ACC112 (cell line): ENCODE data around the gene CFAP54.

Experiments used
- H2AFZ ChIP-seq: fragments of 200-600 bp; sonication (generic); one replicate; pipeline ENCODE4 v1.6.0; 2017; ENCODE audit warnings: antibody characterized with exemption, low read length; ENCODE audit not compliant: unreplicated experiment
- H3K27ac ChIP-seq: fragments of 200-600 bp; sonication (generic); 2 replicates; pipeline ENCODE4 v1.5.1; 2014; ENCODE audit warnings: low read depth, mild to moderate bottlenecking, antibody characterized with exemption, low read length, moderate library complexity
- H3K27me3 ChIP-seq: fragments of 200-600 bp; sonication (generic); 2 replicates; pipeline ENCODE4 v1.6.1; 2014; ENCODE audit warnings: mild to moderate bottlenecking, antibody characterized with exemption, low read length, moderate library complexity, mixed read lengths; ENCODE audit not compliant: insufficient read depth
- H3K36me3 ChIP-seq: fragments of 200-600 bp; sonication (generic); 2 replicates; pipeline ENCODE4 v1.6.1; 2016; ENCODE audit warnings: mild to moderate bottlenecking, antibody characterized with exemption, low read length, moderate library complexity, mixed read lengths; ENCODE audit not compliant: insufficient read depth
- H3K4me1 ChIP-seq: fragments of 200-600 bp; sonication (generic); one replicate; pipeline ENCODE4 v1.6.1; 2016; ENCODE audit warnings: low read length, mixed read lengths; ENCODE audit not compliant: insufficient read depth, unreplicated experiment, control insufficient read depth
- H3K4me3 ChIP-seq: fragments of 200-600 bp; sonication (generic); 2 replicates; pipeline ENCODE4 v1.5.1; 2014; ENCODE audit warnings: mild to moderate bottlenecking, low read depth, low read length
- H3K79me2 ChIP-seq: fragments of 200-600 bp; sonication (generic); one replicate; pipeline ENCODE4 v1.6.0; 2016; ENCODE audit warnings: low read length; ENCODE audit not compliant: control insufficient read depth, unreplicated experiment, insufficient read depth

Gene CFAP54

DNA sequence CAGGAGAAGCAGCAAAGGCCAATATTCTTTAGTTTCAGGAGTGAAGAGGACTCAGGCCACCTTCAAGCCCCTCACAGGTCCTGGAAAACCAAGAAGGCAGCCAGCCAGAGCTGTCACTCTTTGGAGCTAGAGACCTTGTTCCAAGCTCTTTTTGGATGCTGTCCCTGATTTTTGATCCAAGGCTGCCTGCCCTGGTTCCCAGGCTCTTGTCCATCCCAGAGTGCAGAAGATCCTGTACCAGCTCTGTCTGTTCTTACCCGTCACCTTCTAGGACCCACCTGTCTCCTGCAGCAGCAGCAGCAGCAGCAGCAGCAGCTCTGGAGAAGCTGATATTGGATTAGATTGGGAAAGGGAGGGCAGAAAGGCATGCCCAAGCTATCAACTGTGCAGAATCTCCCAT, 260.6 kb downstream of the CFAP54 start:
- Histone ChIP-seq H2AFZ (no peak overlapping the region), H3K27ac (no peak overlapping the region), H3K4me3 (no peak overlapping the region), H3K27me3 (no peaks in the 10 kb centered on the region), H3K36me3 (no peaks in the 10 kb centered on the region), H3K4me1 (no peaks in the 10 kb centered on the region), H3K79me2 (no peaks in the 10 kb centered on the region)

- H3K27ac ChIP-seq: no peak overlapping the region
Observed at GRCh38 chr12:96751626-96752025, 262.2 kb downstream of the CFAP54 start.

DNA sequence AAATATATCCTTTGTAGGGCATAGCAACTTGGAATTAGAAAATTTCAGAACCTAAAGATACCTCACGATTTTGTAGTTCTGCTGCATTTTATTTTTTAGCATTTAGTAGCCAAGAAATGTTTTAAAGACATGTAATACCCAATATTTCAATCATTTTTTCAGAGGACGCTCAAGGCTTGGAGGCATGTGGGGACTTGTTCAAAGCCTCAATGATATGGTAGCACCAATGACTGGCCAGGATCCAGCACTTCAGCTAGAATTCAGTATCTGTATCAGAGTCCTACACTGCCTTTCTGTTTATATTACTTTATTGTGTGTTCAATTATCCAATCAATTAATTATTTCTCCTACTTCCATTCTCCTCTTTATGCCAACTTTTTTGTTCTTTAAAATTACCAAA, 262.8 kb downstream of the CFAP54 start:
- no peaks in the 10 kb centered on the region for H3K4me1 ChIP-seq

More at GRCh38 chr12:96751626-96752025, 262.2 kb downstream of the CFAP54 start:
- H2AFZ ChIP-seq: no peak overlapping the region
- no peaks in the 10 kb centered on the region for H3K79me2 ChIP-seq
- H3K4me3 ChIP-seq: no peak overlapping the region
- no peaks in the 10 kb centered on the region for H3K36me3 ChIP-seq
- H3K27me3 ChIP-seq: no peaks in the 10 kb centered on the region
- no peaks in the 10 kb centered on the region for H3K4me1 ChIP-seq

GRCh38 chr12:96766232-96766631, 276.9 kb downstream of the CFAP54 start:
- no peaks in the 10 kb centered on the region for H3K79me2 ChIP-seq
- H3K36me3 ChIP-seq: no peaks in the 10 kb centered on the region
- no peak overlapping the region for H3K4me3 ChIP-seq
- H3K27ac ChIP-seq: no peak overlapping the region
- H3K27me3 ChIP-seq: no peaks in the 10 kb centered on the region
- H3K4me1 ChIP-seq: no peaks in the 10 kb centered on the region
- H2AFZ ChIP-seq: no peak overlapping the region

More for the DNA sequence above, 262.8 kb downstream of the CFAP54 start:
- no peak overlapping the region for H3K4me3 ChIP-seq
- H3K27ac ChIP-seq: no peak overlapping the region
- no peaks in the 10 kb centered on the region for H3K79me2 ChIP-seq
- no peak overlapping the region for H2AFZ ChIP-seq
- H3K27me3 ChIP-seq: no peaks in the 10 kb centered on the region
- H3K36me3 ChIP-seq: no peaks in the 10 kb centered on the region

GRCh38 chr12:96769400-96769799, 280.0 kb downstream of the CFAP54 start:
- Histone ChIP-seq H3K27ac (no peak overlapping the region), H3K4me3 (no peak overlapping the region), H3K79me2 (no peaks in the 10 kb centered on the region), H2AFZ (no peak overlapping the region), H3K4me1 (peaks cover 2% of the 10 kb centered on the region), H3K36me3 (no peaks in the 10 kb centered on the region), H3K27me3 (no peaks in the 10 kb centered on the region)

- H3K27me3 ChIP-seq: no peaks in the 10 kb centered on the region
- H3K4me3 ChIP-seq: no peak overlapping the region
- H3K36me3 ChIP-seq: no peaks in the 10 kb centered on the region
- peaks cover 3% of the 10 kb centered on the region for H3K4me1 ChIP-seq
- H3K27ac ChIP-seq: no peak overlapping the region
- H3K79me2 ChIP-seq: no peaks in the 10 kb centered on the region
- H2AFZ ChIP-seq: no peak overlapping the region
Observed at GRCh38 chr12:96770219-96771102, 281.1 kb downstream of the CFAP54 start.

- peaks cover 3% of the 10 kb centered on the region for H3K4me1 ChIP-seq
- H2AFZ ChIP-seq: no peak overlapping the region
- no peaks in the 10 kb centered on the region for H3K27me3 ChIP-seq
- no peaks in the 10 kb centered on the region for H3K36me3 ChIP-seq
- no peaks in the 10 kb centered on the region for H3K79me2 ChIP-seq
- no peak overlapping the region for H3K4me3 ChIP-seq
- no peak overlapping the region for H3K27ac ChIP-seq
Observed at GRCh38 chr12:96773031-96773430, 283.7 kb downstream of the CFAP54 start.

- Histone ChIP-seq H3K27me3 (no peaks in the 10 kb centered on the region), H3K27ac (peak overlapping the region; percentile 51), H3K36me3 (no peaks in the 10 kb centered on the region), H3K4me3 (no peak overlapping the region), H3K4me1 (peaks cover 3% of the 10 kb centered on the region), H2AFZ (no peak overlapping the region), H3K79me2 (no peaks in the 10 kb centered on the region)
Observed at GRCh38 chr12:96774496-96775256, 285.3 kb downstream of the CFAP54 start.

DNA sequence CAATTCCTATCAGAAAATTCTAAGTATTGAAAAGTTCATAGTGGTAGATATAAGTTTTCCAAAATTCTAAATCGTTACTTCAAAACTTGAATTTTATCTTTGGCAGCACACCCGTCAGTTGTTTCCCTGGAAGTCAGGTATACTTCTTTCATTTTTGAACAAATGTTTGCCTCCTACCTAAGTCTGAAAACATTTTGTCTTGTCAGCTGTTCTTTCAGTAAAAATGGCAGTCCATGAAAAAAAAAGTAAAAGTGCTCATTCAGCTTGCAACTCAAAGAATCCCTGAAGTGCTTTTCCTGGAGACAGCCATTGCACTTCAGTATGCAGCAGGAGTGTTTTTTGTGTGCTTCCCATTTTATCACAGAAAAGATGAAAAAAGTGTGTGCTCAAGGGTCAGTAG, 287.5 kb downstream of the CFAP54 start:
- Histone ChIP-seq H3K36me3 (no peaks in the 10 kb centered on the region), H3K27me3 (no peaks in the 10 kb centered on the region), H3K4me1 (peaks cover 3% of the 10 kb centered on the region), H3K27ac (no peak overlapping the region), H3K4me3 (no peak overlapping the region), H3K79me2 (no peaks in the 10 kb centered on the region), H2AFZ (no peak overlapping the region)

DNA sequence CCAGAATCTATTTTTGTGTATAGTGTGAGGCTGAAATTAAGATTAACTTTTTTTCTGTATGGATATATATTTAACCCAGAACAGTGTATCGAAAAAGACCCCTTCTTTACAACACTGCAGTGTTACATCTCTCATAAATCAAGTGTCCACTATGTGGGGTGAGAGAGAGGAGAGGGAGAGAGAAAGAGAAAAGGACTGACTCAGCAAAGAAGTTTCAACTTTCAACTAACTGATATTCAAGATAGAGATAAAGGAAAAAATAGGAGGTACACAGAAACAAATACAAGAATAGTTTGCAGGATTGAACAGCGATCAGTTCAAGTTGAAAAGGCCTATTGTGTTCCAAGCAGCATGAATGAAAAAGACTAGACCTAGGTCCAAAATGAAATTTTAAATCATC, 291.0 kb downstream of the CFAP54 start:
- H3K4me3 ChIP-seq: no peak overlapping the region
- H3K27me3 ChIP-seq: no peaks in the 10 kb centered on the region
- H3K79me2 ChIP-seq: no peaks in the 10 kb centered on the region
- no peak overlapping the region for H3K27ac ChIP-seq
- no peaks in the 10 kb centered on the region for H3K4me1 ChIP-seq
- no peak overlapping the region for H2AFZ ChIP-seq
- no peaks in the 10 kb centered on the region for H3K36me3 ChIP-seq

DNA sequence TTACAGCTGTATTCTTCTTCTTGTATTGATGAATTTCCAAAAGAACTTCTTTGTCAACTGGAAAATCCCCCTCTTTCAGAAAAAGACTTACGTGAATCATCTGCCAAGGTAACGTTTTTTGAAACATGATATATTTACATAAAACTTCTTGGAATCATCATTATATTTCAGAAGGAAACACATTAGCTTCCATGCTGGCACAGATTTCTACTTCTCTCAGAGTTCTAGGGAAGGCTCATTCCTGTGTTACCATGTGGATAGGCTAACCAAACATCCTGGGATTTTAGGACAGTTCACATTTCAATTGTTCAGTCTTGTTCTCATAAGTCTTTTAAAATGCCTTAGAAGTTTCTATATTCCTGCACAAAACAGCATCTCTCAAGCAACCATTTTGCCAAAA, 297.4 kb downstream of the CFAP54 start:
- H3K4me1 ChIP-seq: peaks cover 4% of the 10 kb centered on the region
- H3K27ac ChIP-seq: no peak overlapping the region
- H3K4me3 ChIP-seq: no peak overlapping the region
- no peaks in the 10 kb centered on the region for H3K79me2 ChIP-seq
- H3K27me3 ChIP-seq: no peaks in the 10 kb centered on the region
- no peak overlapping the region for H2AFZ ChIP-seq
- H3K36me3 ChIP-seq: no peaks in the 10 kb centered on the region
